Natural killer cell treated with Interleukin-12 subunit alpha and Interleukin-12 subunit beta and Interleukin-15 and Interleukin-18, amount 100 ng/mL, for 72 hours (primary cell): ENCODE results near the gene TAF11L3. TPM values are rescaled to one million over a fixed set of nuclear protein-coding genes. Genes with fewer than 3 reads are reported as not detected.
"Not testable (repeated sequence)": the region's sequence is repeated elsewhere in the genome, so short reads cannot be mapped to it uniquely, and the experiment has no call there.

Source experiments
- ATAC-seq, 2 donors: fragments of 150-1000 bp; cut with Tn5 transposase in 1 of 2; sonication (Bioruptor Pico), chemical (Tn5 transposase) in 1 of 2; 2 replicates each; pipeline ENCODE4 v1.10.0; 2021
- DNase-seq: peaks from one replicate; pipeline ENCODE4 v3.0.0; 2022; ENCODE audit warnings: low spot score
- H3K27ac Mint-ChIP-seq, 2 donors: 1 replicate in 1 of 2; 2 replicates in 1 of 2; pipeline ENCODE4 v1.8.0; 2022; ENCODE audit warnings: mixed read lengths in 2 of 2, mild to moderate bottlenecking in 1 of 2, moderate library complexity in 1 of 2
- H3K27me3 Mint-ChIP-seq, 2 donors: 1 replicate in 1 of 2; 2 replicates in 1 of 2; pipeline ENCODE4 v1.8.0; 2022; ENCODE audit warnings: mixed read lengths in 2 of 2
- H3K36me3 Mint-ChIP-seq: one replicate; pipeline ENCODE4 v1.8.0; 2022; ENCODE audit warnings: mixed read lengths
- H3K4me1 Mint-ChIP-seq, 2 donors: 1 replicate in 1 of 2; 2 replicates in 1 of 2; pipeline ENCODE4 v1.8.0; 2022; ENCODE audit warnings: low read depth in 2 of 2, mixed read lengths in 2 of 2, mild to moderate bottlenecking in 1 of 2
- H3K4me3 Mint-ChIP-seq: one replicate; pipeline ENCODE4 v1.8.0; 2022; ENCODE audit warnings: mixed read lengths
- H3K9me3 Mint-ChIP-seq: 2 replicates; pipeline ENCODE4 v1.8.0; 2022; ENCODE audit warnings: mixed read lengths
- total RNA-seq, 2 donors: library from RNA; stranded (reverse); gene quantifications; one replicate each; pipeline ENCODE4 v1.2.3, GENCODE V29; 2022

The TAF11L3 gene
- total RNA-seq = not detected

DNA sequence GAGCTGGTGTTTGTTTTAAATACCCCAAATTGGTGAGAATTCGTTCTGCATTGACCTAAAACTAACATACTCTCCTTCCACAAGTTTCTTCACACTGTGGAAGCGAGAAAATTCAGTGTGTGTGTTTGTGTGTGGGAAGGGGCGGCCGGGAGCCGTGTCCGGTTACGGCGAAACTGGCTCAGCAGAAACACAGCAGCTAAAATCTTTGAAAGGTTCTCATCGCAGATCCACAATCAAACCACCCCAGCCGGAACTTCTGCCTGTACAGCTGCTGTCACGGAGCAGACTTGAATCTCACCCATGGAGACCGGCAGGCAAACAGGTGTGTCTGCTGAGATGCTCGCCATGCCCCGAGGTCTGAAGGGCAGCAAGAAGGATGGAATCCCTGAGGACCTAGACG lies at the start of gene TAF11L3:
TSS of gene TAF11L3 (plus strand) at position 301 of the 400 bp plus-strand sequence.
- not testable (repeated sequence) for H3K4me1 Mint-ChIP-seq, H3K9me3 Mint-ChIP-seq, H3K36me3 Mint-ChIP-seq, H3K27me3 Mint-ChIP-seq, DNase-seq, ATAC-seq, H3K4me3 Mint-ChIP-seq, H3K27ac Mint-ChIP-seq

GRCh38 chr5:17470064-17470463 lies 48.1 kb upstream of the TAF11L3 start:
- Mint-ChIP-seq H3K27me3 (no peaks in the 10 kb centered on the region), H3K4me1 (no peaks in the 10 kb centered on the region), H3K27ac (no peak overlapping the region), H3K36me3 (peaks cover 18% of the 10 kb centered on the region), H3K9me3 (peaks cover 17% of the 10 kb centered on the region), H3K4me3 (no peak overlapping the region)
- no peak for DNase-seq
- no peak for ATAC-seq

GRCh38 chr5:17475064-17475463 lies 43.1 kb upstream of the TAF11L3 start:
- H3K9me3 Mint-ChIP-seq, DNase-seq, H3K4me3 Mint-ChIP-seq, H3K27ac Mint-ChIP-seq, H3K4me1 Mint-ChIP-seq, ATAC-seq, H3K27me3 Mint-ChIP-seq, H3K36me3 Mint-ChIP-seq: not testable (repeated sequence)

DNA sequence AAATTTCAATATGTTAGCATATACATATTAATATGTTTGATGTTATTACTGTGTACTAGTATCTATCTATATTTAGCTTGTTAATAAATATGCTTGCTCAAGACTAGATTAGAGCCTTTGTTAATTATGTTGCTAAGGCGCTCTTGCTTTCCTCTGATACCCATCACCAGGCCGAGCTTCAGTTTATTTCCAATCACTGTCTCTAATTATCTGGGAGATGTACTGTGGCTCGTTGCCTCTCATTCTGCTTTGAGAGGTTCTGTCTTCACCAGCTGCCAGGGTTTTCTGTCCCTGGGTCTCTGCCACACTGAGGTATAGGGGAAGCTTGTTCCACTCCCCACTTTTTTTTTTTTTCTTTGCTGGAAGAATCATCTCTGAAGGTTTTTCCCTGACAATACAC lies 41.1 kb upstream of the TAF11L3 start:
- no peak overlapping the region for H3K4me3 Mint-ChIP-seq
- H3K27ac Mint-ChIP-seq = no peak overlapping the region
- no peaks in the 10 kb centered on the region for H3K4me1 Mint-ChIP-seq
- peaks cover 2% of the 10 kb centered on the region for H3K36me3 Mint-ChIP-seq
- no peaks in the 10 kb centered on the region for H3K27me3 Mint-ChIP-seq
- peaks cover 8% of the 10 kb centered on the region for H3K9me3 Mint-ChIP-seq
- DNase-seq (no peak), ATAC-seq (no peak)

GRCh38 chr5:17477573-17478265 lies 40.4 kb upstream of the TAF11L3 start:
- H3K9me3 Mint-ChIP-seq = peaks cover 6% of the 10 kb centered on the region
- H3K27ac Mint-ChIP-seq = no peak overlapping the region
- H3K4me1 Mint-ChIP-seq = no peaks in the 10 kb centered on the region
- no peaks in the 10 kb centered on the region for H3K27me3 Mint-ChIP-seq
- ATAC-seq (no peak), DNase-seq (no peak)
- no peaks in the 10 kb centered on the region for H3K36me3 Mint-ChIP-seq
- no peak overlapping the region for H3K4me3 Mint-ChIP-seq

GRCh38 chr5:17481378-17481777 lies 36.8 kb upstream of the TAF11L3 start:
- no peaks in the 10 kb centered on the region for H3K27me3 Mint-ChIP-seq
- peaks cover 6% of the 10 kb centered on the region for H3K9me3 Mint-ChIP-seq
- ATAC-seq (no peak), DNase-seq (no peak)
- no peaks in the 10 kb centered on the region for H3K4me1 Mint-ChIP-seq
- H3K36me3 Mint-ChIP-seq = no peaks in the 10 kb centered on the region
- H3K27ac Mint-ChIP-seq = no peak overlapping the region
- H3K4me3 Mint-ChIP-seq = no peak overlapping the region

DNA sequence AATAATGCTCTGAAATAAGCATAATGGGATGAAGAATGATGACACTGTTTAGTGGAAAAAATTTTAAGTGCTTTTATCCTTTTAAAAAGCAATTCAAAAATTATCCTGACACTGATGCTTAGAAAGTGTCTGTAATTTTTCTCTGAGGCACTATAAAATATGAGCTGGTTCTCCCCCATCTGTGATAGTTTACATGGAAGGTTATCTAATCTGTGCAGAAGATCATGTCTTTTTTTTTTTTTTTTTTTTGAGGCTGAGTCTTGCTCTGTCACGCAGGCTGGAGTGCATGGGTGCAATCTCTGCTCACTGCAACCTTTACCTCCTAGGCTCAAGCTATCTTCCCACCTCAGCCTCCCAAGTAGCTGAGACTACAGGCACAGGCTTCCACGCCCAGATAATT lies 35.4 kb upstream of the TAF11L3 start:
- no peaks in the 10 kb centered on the region for H3K36me3 Mint-ChIP-seq
- H3K4me1 Mint-ChIP-seq = no peaks in the 10 kb centered on the region
- no peak overlapping the region for H3K4me3 Mint-ChIP-seq
- no peak overlapping the region for H3K27ac Mint-ChIP-seq
- H3K27me3 Mint-ChIP-seq = no peaks in the 10 kb centered on the region
- DNase-seq (no peak), ATAC-seq (no peak)
- peaks cover 6% of the 10 kb centered on the region for H3K9me3 Mint-ChIP-seq

- not testable (repeated sequence) for H3K36me3 Mint-ChIP-seq, H3K27me3 Mint-ChIP-seq, H3K4me1 Mint-ChIP-seq, H3K4me3 Mint-ChIP-seq, H3K27ac Mint-ChIP-seq, H3K9me3 Mint-ChIP-seq, ATAC-seq, DNase-seq
These were observed 31.5 kb upstream of the TAF11L3 start for GRCh38 chr5:17486464-17487173.

DNA sequence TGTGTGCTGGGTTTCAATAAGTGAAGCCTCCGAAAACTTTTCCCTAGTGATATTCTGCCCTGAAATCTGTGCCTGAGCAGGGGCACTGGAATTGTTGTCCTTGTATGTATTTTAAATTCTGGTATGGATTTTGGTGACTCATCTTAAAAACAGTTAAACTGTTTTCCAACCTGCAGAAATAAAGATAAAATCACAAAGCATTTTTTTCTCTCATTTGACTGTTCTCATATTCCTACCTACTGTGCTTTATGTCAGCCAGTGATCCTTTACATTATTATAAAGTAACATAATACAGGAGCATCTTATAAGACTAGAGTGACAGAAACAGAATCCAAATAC lies 31.0 kb upstream of the TAF11L3 start:
- no peaks in the 10 kb centered on the region for H3K36me3 Mint-ChIP-seq
- DNase-seq = no peak
- no peak overlapping the region for H3K4me3 Mint-ChIP-seq
- H3K27me3 Mint-ChIP-seq = no peaks in the 10 kb centered on the region
- no peak for ATAC-seq
- no peak overlapping the region for H3K27ac Mint-ChIP-seq
- H3K9me3 Mint-ChIP-seq = peaks cover 11% of the 10 kb centered on the region
- no peaks in the 10 kb centered on the region for H3K4me1 Mint-ChIP-seq

GRCh38 chr5:17491257-17491656 lies 26.9 kb upstream of the TAF11L3 start:
- ATAC-seq, H3K4me1 Mint-ChIP-seq, H3K27ac Mint-ChIP-seq, H3K36me3 Mint-ChIP-seq, DNase-seq, H3K4me3 Mint-ChIP-seq, H3K27me3 Mint-ChIP-seq: not testable (repeated sequence)
- peaks cover 17% of the 10 kb centered on the region for H3K9me3 Mint-ChIP-seq

DNA sequence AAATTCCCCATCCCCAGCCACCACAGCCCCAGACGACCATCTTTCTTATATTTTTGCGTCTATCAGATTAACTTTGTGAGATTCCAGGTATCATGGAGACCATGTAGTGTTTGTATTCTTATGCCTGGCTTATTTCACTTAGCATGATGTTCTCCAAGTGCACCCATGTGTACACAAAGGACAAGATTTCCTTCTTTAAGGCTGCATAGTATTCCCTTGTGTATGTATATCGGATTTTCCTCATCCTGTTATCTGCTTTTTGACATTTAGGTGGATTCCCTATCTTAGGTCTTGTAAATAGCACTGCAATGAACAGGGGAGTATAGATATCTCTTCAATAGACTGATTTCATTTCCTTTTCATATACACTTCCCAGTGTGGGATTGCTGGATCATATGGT lies 25.4 kb upstream of the TAF11L3 start:
- peaks cover 5% of the 10 kb centered on the region for H3K36me3 Mint-ChIP-seq
- no peak for ATAC-seq

DNA sequence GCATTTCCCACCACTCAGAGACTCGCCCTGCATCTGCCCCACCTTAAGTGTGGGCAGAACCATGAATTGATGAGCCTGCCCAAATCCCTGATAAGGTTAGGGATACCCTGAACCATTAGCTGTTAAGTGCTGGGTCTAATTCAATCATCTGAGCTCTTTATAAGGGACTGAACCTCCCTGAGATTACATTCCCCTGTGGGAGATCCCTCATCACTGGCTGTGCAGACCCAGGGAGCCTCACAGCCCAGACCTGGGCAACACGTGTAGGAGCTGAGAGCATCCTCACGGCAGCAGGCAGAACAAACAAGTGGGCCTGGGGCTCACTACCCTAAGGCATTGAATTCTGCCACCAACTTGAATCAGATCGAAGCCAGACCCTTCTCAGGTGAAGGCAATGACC lies 20.7 kb upstream of the TAF11L3 start:
- ATAC-seq (no peak), DNase-seq (no peak)
- Mint-ChIP-seq H3K36me3 (peaks cover 5% of the 10 kb centered on the region), H3K27ac (no peak overlapping the region), H3K9me3 (peaks cover 19% of the 10 kb centered on the region), H3K4me3 (no peak overlapping the region), H3K4me1 (no peaks in the 10 kb centered on the region), H3K27me3 (no peaks in the 10 kb centered on the region)

More for the DNA sequence above, 25.4 kb upstream of the TAF11L3 start:
- no peak for DNase-seq
- peaks cover 16% of the 10 kb centered on the region for H3K9me3 Mint-ChIP-seq
- no peaks in the 10 kb centered on the region for H3K4me1 Mint-ChIP-seq
- H3K27me3 Mint-ChIP-seq = no peaks in the 10 kb centered on the region
- no peak overlapping the region for H3K4me3 Mint-ChIP-seq
- no peak overlapping the region for H3K27ac Mint-ChIP-seq

DNA sequence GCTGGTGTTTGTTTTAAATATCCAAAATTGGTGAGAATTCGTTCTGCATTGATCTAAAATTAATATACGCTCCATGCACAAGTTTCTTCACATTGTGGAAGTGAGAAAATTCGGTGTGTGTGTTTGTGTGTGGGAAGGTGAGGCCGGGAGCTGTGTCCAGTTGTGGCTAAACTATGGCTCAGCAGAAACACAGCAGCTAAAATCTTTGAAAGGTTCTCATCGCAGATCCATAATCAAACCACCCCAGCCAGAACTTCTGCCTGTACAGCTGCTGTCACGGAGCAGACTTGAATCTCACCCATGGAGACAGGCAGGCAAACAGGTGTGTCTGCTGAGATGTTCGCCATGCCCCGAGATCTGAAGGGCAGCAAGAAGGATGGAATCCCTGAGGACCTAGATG lies 20.2 kb upstream of the TAF11L3 start, which contains the start of gene TAF11L2:
TSS of gene TAF11L2 (plus strand) at position 301 of the 400 bp plus-strand sequence.
- not testable (repeated sequence) for H3K4me1 Mint-ChIP-seq, H3K36me3 Mint-ChIP-seq, ATAC-seq, H3K4me3 Mint-ChIP-seq, H3K27ac Mint-ChIP-seq, DNase-seq, H3K27me3 Mint-ChIP-seq
- peaks cover 15% of the 10 kb centered on the region for H3K9me3 Mint-ChIP-seq

DNA sequence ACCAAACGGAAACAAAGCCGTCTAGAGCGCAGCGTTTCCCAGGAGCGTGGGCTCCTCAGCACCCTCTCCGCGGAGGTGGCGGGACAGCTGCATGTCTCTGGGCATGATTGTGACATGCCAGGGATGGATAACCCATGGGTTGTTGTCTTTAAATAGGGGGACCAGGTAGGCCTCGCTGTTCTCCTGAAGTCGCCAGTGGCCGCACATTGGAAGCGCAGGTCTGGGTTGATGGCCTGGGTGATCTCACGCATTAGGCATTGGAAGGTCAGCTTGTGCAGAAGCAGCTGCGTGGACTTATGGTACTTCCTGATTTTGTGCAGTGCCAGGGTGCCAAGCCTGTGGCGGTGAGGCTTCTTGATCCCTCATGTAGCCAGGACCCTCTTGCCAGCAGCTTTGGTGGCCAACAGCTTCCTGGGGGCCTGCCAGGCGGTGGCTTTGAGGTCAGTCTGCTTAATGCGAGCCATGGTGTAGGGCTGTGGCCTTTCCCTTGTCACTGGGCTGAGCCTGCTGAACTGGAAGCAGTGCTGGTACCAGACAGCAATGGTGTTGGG lies 6.3 kb upstream of the TAF11L3 start:
- peaks cover 12% of the 10 kb centered on the region for H3K9me3 Mint-ChIP-seq
- no peaks in the 10 kb centered on the region for H3K4me1 Mint-ChIP-seq
- H3K27me3 Mint-ChIP-seq = no peaks in the 10 kb centered on the region
- H3K4me3 Mint-ChIP-seq = no peak overlapping the region
- no peak overlapping the region for H3K27ac Mint-ChIP-seq
- no peaks in the 10 kb centered on the region for H3K36me3 Mint-ChIP-seq
- DNase-seq (no peak), ATAC-seq (no peak)
